VCaP (cell line): ENCODE measurements around the gene PGAP3.

Experiments
- H3K27ac ChIP-seq: fragments of 450-650 bp; 2 replicates; pipeline ENCODE4 v1.5.1; 2017
- CTCF ChIP-seq: fragments of 450-650 bp; conservative IDR thresholded peaks from 2 replicates; pipeline ENCODE4 v1.5.1; 2017; ENCODE audit warnings: mild to moderate bottlenecking, moderate library complexity

PGAP3 gene

GRCh38 chr17:39622380-39623006 is 65.4 kb downstream of the PGAP3 start:
- no peak for TF ChIP-seq CTCF
- H3K27ac ChIP-seq = peak overlapping the region; percentile 26; the same call in 1 of the 2 replicates

GRCh38 chr17:39621523-39622379 is 66.1 kb downstream of the PGAP3 start:
- TF ChIP-seq CTCF = peak; percentile 100
- peak overlapping the region; percentile 26; the same call in 1 of the 2 replicates for H3K27ac ChIP-seq
